Measurements from ENCODE around the gene TEX11. TPM values are rescaled to one million over a fixed set of nuclear protein-coding genes. Genes with fewer than 3 reads are reported as not detected.

TEX11 gene
- total and polyA plus RNA-seq, 2 experiments from 2014 or later = 0.60 to 1.0 TPM

- H3K4me3 ChIP-seq = no peak overlapping the region
- no peaks in the 10 kb centered on the region for H3K9me3 Mint-ChIP-seq
- no peak for ATAC-seq
These were observed 81.8 kb downstream of the TEX11 start for GRCh38 chrX:70826715-70827114.

More at GRCh38 chrX:70826715-70827114, 81.8 kb downstream of the TEX11 start:
- no peak overlapping the region for H3K27ac ChIP-seq (ENCODE audit: low read depth)
- no peaks in the 10 kb centered on the region for H3K79me2 ChIP-seq (replicated peaks; ENCODE audit: insufficient read depth)
- H3K27me3 ChIP-seq (ENCODE audit: insufficient read depth) = no peaks in the 10 kb centered on the region
- Mint-ChIP-seq H3K36me3 (ENCODE audit: low read depth) (no peaks in the 10 kb centered on the region), H3K4me3 (no peak overlapping the region), H3K4me1 (peaks cover 8% of the 10 kb centered on the region; the same call in 2 of the 3 replicates), H3K27ac (no peak overlapping the region), H3K27me3 (ENCODE audit: insufficient read depth, low read depth, poor library complexity) (no peaks in the 10 kb centered on the region)
- 0 out of 2 replicates have a peak, but pooled peaks cover 5% of the 10 kb centered on the region for H3K4me1 ChIP-seq (ENCODE audit: insufficient read depth)
- no peaks in the 10 kb centered on the region for H3K36me3 ChIP-seq (ENCODE audit: insufficient read depth)
- no peaks in the 10 kb centered on the region for H4K20me1 ChIP-seq (replicated peaks; ENCODE audit: insufficient read depth)
- TF ChIP-seq ZNF462 (CRISPR knock-in tag; IDR thresholded peaks at IDR 0.05) = no peak
- no peak for TF ChIP-seq POLR2AphosphoS5 (IDR thresholded peaks at IDR 0.05; ENCODE audit: low read depth)
- no peaks in the 10 kb centered on the region for H3F3A ChIP-seq (replicated peaks; ENCODE audit: low read depth)
- no peak for DNase-seq (ENCODE audit: low spot score)
- no peaks in the 10 kb centered on the region for H3K9me2 ChIP-seq (ENCODE audit: insufficient read depth)
- no peak overlapping the region for H3K4me2 ChIP-seq
- no peak overlapping the region for H2AFZ ChIP-seq
